Activated CD4-positive, alpha-beta T cell treated with anti-CD3 and anti-CD28 coated beads for 36 hours (primary cell): ENCODE data around the gene PAQR9. TPM values are rescaled to one million over a fixed set of nuclear protein-coding genes. Genes with fewer than 3 reads are reported as not detected.

Experiments
- ATAC-seq: fragments of 200-7000 bp; cut with Tn5 transposase; one replicate; pipeline ENCODE4 v1.10.0; 2021; ENCODE audit warnings: mild to moderate bottlenecking, moderate library complexity
- CTCF ChIA-PET: fragments of 350-600 bp; sonication (Branson Sonifier 250); formaldehyde crosslinking; loops from one replicate; lab custom pipeline; 2021; ENCODE audit warnings: antibody characterized with exemption; lab: Charles Lee
- POLR2A ChIA-PET: fragments of 350-600 bp; sonication (Branson Sonifier 250); formaldehyde crosslinking; loops from one replicate; lab custom pipeline; 2021; ENCODE audit warnings: antibody characterized with exemption, inconsistent platforms; lab: Charles Lee
- DNase-seq: peaks from one replicate; pipeline ENCODE4 v3.0.0-alpha.2; 2020
- H3K27ac Mint-ChIP-seq: one replicate; pipeline ENCODE4 v1.8.0; 2021; ENCODE audit warnings: mixed read lengths
- H3K27me3 Mint-ChIP-seq: one replicate; pipeline ENCODE4 v1.8.0; 2021; ENCODE audit warnings: mixed read lengths
- H3K36me3 Mint-ChIP-seq: one replicate; pipeline ENCODE4 v1.8.0; 2021; ENCODE audit warnings: low read depth, mixed read lengths
- H3K4me1 Mint-ChIP-seq: one replicate; pipeline ENCODE4 v1.8.0; 2021; ENCODE audit warnings: mixed read lengths
- H3K4me3 Mint-ChIP-seq: one replicate; pipeline ENCODE4 v1.8.0; 2021; ENCODE audit warnings: mild to moderate bottlenecking, moderate library complexity, mixed read lengths
- H3K9me3 Mint-ChIP-seq: one replicate; pipeline ENCODE4 v1.8.0; 2021; ENCODE audit warnings: low read depth, mixed read lengths
- intact Hi-C, 2 experiments: fragments of 100-400 bp; cut with DNase I in 1 of 2; cut with micrococcal nuclease in 1 of 2; formaldehyde crosslinking; loops; one replicate each; pipeline versions ENCODE4 v1.14.2 to v1.15.1; 2022 to 2024; cut with DNase I, micrococcal nuclease
- total RNA-seq, 2 experiments: library from RNA; stranded (reverse); gene quantifications; one replicate each; pipeline ENCODE4 v1.2.3, GENCODE V29; 2021

The PAQR9 gene
- total RNA-seq, 2 experiments from 2014 or later = not detected

DNA sequence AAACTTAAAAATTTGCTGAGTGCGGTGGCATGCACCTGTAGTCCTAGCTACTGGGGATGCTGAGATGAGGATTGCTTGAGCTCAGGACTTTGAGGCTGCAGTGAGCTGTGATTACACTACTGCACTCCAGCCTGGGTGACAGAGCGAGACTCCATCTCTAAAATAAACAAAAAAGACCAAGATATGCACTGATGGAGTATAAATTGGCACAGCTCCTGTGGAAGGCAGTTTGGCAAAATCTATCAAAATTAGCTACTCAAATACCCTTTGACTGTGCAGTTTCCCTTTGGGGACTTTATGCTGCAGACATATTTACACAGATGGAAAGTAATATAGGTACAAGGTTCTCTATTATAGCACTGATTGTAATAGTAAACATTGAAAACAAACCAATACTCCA is 19.8 kb upstream of the PAQR9 start:
- Mint-ChIP-seq H3K36me3 (no peaks in the 10 kb centered on the region), H3K4me1 (no peaks in the 10 kb centered on the region), H3K27ac (no peak overlapping the region), H3K4me3 (no peak overlapping the region), H3K9me3 (no peaks in the 10 kb centered on the region), H3K27me3 (peaks cover 19% of the 10 kb centered on the region)
- POLR2A ChIA-PET = no interaction called here
- CTCF ChIA-PET = interaction anchor here (0.6 to 1.4 kb wide), 4 partner anchors 9 to 154 kb away, joined by 3 to 5 read pairs (median 4); no protein-coding TSS in a partner anchor
- ATAC-seq (no peak), DNase-seq (no peak)
- intact Hi-C loops = no loop called here

DNA sequence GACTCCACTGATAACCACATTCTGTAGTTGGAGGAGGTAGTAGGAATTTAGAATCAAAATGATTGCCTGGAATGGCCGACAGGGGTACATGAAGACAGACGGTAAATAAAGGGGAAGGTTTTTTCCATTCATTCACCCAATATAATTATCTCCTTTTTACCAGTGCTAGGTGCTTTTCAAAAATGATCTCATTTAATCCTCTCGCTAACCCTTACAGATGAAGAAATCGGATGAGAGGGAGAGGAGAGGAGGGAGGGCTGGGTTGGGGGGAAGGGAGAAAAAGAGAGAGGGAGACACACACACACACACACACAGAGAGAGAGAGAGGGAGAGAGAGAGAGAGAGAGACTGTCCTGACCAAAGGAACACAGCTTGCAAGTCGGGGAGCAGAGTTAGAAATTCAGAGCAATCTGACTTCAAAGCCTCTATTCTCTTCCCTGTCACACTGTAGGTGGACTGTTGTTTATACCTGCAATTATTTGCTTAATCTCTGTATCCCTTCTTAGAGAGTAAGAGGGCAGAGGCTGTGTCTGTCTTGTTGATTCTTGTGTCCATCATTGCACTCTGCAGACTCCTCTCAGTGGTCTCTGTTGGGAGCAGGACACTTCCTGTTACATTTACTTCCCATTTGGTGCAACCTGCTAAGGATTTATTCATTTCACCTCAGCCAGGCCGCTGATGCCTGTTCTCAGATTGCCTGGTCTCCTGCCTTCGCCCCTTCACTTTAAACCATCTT is 18.7 kb upstream of the PAQR9 start:
- Mint-ChIP-seq H3K27me3 (peaks cover 16% of the 10 kb centered on the region), H3K4me1 (no peaks in the 10 kb centered on the region), H3K4me3 (no peak overlapping the region), H3K27ac (no peak overlapping the region), H3K36me3 (no peaks in the 10 kb centered on the region), H3K9me3 (no peaks in the 10 kb centered on the region)
- no peak for DNase-seq
- no peak for ATAC-seq
- ChIA-PET CTCF (interaction anchor here (0.8 to 2.4 kb wide), 2 partner anchors 15 to 152 kb away, joined by 5 to 14 read pairs; no protein-coding TSS in a partner anchor), POLR2A (no interaction called here)
- intact Hi-C loops = no loop called here

DNA sequence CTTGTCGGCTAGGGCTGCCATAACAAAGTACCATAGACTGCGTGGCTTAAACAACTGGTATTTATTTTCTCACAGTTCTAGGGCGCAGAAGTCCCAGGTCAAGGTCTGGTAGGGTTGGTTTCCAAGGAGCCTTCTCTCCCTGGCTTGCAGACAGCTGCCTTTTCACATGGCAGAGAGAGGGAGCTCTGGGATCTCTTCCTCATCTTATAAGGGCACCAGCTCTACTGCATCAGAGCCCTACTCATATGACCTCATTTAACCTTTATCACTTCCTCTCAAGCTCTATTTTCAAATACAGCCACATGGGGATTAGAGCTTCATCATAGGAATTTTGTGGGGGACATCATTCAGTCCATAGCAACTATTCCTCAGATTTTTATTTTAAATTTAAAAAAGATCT is 17.6 kb upstream of the PAQR9 start:
- Mint-ChIP-seq H3K4me1 (no peaks in the 10 kb centered on the region), H3K27ac (no peak overlapping the region), H3K36me3 (no peaks in the 10 kb centered on the region), H3K9me3 (no peaks in the 10 kb centered on the region), H3K4me3 (no peak overlapping the region), H3K27me3 (peaks cover 16% of the 10 kb centered on the region)
- DNase-seq (no peak), ATAC-seq (no peak)
- ChIA-PET POLR2A (no interaction called here), CTCF (interaction anchor here (0.8 to 2.4 kb wide), 3 partner anchors 16 to 394 kb away, joined by 3 to 14 read pairs (median 5); no protein-coding TSS in a partner anchor)
- intact Hi-C loops = no loop called here

DNA sequence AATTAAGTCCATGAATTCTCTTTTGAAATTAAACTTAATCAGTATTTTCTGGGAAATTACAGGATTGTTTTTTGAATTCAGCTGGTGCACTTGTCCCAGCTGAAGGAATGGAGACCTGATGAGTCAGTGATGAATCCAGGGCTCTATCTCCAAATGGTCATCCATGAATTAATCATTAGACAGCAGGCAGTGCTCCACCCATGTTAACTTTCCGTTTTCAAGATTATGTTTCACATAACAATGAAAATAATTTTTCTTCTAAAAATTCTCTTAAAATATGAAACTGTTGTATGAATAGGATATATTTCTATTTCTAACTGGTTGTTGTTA is 13.9 kb upstream of the PAQR9 start:
- ATAC-seq (no peak), DNase-seq (no peak)
- ChIA-PET POLR2A (no interaction called here), CTCF (interaction anchor here (0.9 to 1.3 kb wide), 2 partner anchors 10 to 11 kb away, joined by 3 to 4 read pairs; no protein-coding TSS in a partner anchor)
- Mint-ChIP-seq H3K27me3 (peaks cover 9% of the 10 kb centered on the region), H3K4me1 (no peaks in the 10 kb centered on the region), H3K9me3 (no peaks in the 10 kb centered on the region), H3K4me3 (no peak overlapping the region), H3K36me3 (no peaks in the 10 kb centered on the region), H3K27ac (no peak overlapping the region)
- intact Hi-C loops = no loop called here

DNA sequence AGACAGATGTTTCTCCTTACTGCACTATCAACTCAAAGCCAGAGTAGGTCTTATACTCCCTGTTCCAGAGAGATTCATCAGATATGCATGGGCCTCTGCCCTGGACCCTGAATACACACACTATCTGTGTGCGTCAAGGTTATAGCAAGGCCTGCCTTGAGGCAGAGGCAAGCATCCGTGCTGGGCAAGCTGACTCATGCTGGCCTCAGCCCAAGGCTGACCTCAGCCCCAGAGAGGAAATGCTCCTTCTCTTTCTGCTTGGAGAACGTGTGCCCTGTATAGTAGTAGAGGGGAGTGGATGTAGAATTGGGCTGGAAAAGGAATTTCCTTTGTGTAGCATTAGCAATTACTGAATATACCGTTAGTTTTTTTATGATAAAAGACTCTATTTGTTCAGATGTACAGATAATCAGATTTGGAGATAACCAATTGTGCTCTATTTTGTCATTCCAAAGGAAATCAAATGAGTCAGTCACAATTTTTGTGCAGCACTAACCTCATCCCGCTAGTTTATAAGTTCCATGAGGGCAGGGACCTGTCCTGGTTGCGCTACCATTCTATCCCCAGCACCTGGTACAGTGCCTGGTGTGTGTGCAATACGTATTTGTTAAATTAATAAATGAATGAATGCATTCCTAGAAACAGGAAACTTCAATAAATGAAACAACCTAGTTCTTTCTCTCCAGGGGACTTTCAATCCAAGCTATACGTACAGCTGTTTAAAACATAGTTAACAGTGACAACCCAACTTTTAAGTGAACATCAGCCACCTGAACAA is 13.3 kb upstream of the PAQR9 start:
- Mint-ChIP-seq H3K27ac (no peak overlapping the region), H3K9me3 (no peaks in the 10 kb centered on the region), H3K4me3 (no peak overlapping the region), H3K36me3 (no peaks in the 10 kb centered on the region), H3K27me3 (peaks cover 10% of the 10 kb centered on the region), H3K4me1 (no peaks in the 10 kb centered on the region)
- DNase-seq (no peak), ATAC-seq (no peak)
- ChIA-PET CTCF (interaction anchor here (0.9 to 1.3 kb wide), 2 partner anchors 10 to 11 kb away, joined by 3 to 4 read pairs; no protein-coding TSS in a partner anchor), POLR2A (no interaction called here)
- intact Hi-C loops = no loop called here

DNA sequence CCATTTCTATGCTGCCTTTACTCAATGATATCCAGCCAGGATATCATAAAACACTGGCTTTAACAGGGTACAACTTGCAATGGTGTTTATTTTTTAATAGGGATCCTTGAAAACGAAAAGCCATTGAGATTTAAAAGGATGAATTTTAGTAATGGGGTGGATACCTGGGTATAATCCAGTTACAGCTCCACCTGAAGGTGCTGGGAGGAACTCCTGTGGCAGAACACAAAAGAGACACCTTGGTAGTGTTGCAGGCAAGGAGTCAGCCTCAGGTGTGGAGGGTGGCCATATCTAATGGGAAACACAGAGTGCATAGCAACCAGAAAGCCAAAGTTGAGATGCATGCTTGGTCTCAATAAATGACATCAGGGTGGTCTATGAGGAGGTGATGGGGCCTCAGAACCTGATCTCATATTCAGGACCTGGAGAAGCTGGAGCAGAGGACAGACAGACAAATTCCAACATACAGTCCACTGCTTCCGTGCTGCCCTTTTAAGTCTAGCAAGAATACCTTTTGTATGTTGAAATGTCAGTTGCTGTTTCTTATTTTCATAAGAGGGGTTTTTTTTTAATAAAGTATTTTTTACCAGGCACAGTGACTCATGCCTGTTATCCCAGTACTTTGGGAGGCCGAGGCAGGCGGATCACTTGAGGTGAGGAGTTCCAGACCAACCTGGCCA is 12.0 kb upstream of the PAQR9 start:
- intact Hi-C loops = no loop called here
- H3K36me3 Mint-ChIP-seq = no peaks in the 10 kb centered on the region
- CTCF ChIA-PET = interaction anchor here (0.5 to 1.0 kb wide), 3 partner anchors 19 to 119 kb away, joined by 3 read pairs; no protein-coding TSS in a partner anchor
- no peak overlapping the region for H3K4me3 Mint-ChIP-seq
- ATAC-seq (no peak), DNase-seq (no peak)
- peaks cover 14% of the 10 kb centered on the region for H3K27me3 Mint-ChIP-seq
- POLR2A ChIA-PET = no interaction called here
- H3K4me1 Mint-ChIP-seq = no peaks in the 10 kb centered on the region
- H3K27ac Mint-ChIP-seq = no peak overlapping the region
- no peaks in the 10 kb centered on the region for H3K9me3 Mint-ChIP-seq

DNA sequence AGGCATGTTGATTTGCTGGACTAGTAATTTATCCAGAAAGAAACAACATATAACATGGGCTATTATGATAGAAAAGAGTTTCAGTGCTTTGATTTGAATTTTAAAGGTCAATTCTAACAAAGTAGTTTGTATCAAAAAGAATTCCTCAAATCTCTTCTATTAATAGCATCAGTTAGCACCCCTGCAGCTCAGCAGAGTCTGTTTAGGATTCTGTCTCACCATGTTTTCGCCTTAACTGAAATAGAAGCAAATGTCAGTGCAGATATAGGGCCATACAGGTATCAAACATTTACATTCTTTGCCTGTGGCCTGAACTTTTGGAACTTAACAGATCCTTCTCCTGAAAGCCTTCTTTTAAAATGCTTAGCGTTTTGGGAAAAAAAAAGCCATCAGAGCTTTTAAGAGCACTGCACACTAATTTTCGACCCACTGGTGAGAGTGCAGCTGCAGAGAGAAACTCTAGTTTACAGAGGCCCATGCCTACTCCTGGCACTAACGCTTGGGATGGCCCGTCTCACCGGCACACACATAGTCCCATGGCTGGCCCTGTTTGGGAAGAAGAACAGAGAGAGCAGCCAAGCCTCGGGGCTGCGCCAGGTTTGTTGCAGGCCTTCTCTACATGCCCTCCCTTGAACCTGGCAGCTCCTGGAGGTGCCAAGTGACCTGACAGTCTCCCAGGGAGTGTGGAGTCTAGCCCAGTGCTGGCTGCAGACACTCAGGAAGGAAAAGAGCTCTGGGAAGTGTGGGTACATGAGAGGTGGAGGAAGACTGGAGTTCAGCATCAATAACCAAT is 9.9 kb upstream of the PAQR9 start:
- H3K4me3 Mint-ChIP-seq = no peak overlapping the region
- peaks cover 9% of the 10 kb centered on the region for H3K27me3 Mint-ChIP-seq
- H3K4me1 Mint-ChIP-seq = no peaks in the 10 kb centered on the region
- DNase-seq = no peak
- no peak overlapping the region for H3K27ac Mint-ChIP-seq
- ChIA-PET CTCF (interaction anchor here (0.8 to 1.4 kb wide), 4 partner anchors 8 to 145 kb away, joined by 3 to 5 read pairs (median 3); no protein-coding TSS in a partner anchor), POLR2A (no interaction called here)
- intact Hi-C loops = no loop called here
- no peak for ATAC-seq
- H3K36me3 Mint-ChIP-seq = no peaks in the 10 kb centered on the region
- no peaks in the 10 kb centered on the region for H3K9me3 Mint-ChIP-seq

DNA sequence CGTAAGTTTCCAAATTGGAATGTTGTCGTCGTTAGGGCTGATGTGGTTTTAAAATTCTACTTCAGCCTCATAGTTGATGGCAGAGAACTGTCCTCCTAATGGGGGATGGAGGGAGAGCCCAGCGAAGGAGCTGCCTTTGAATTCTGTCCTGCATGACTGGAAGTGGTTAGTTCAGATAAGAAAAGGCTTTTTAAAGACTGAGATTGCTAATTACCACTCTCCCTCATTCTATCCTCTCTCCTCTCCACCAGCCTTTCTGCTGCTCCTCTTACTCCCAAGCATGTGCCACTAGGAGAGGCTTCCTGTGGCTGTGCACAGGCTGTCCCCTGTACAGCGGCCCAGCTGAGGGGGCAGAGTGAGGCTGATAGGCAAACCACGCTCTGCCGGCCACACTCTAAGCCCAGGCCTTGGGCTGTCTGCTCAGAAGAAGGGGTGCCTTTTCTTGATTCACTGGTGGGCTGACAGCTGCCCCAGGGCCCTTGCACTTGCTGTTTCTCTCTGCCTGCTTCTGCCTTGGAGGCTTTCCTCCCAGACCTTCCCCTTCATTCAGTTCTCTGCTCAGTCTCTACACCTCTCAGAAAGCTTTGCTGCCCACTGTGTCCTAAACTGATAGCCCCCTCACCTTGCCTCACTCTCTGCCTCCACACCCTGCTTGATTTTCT is 8.7 kb upstream of the PAQR9 start:
- ChIA-PET POLR2A (no interaction called here), CTCF (interaction anchor here (1.0 kb wide), 1 partner anchor 22 kb away, joined by 3 read pairs; no protein-coding TSS in a partner anchor)
- H3K9me3 Mint-ChIP-seq = no peaks in the 10 kb centered on the region
- H3K27ac Mint-ChIP-seq = no peak overlapping the region
- DNase-seq = no peak
- intact Hi-C loops = no loop called here
- peaks cover 9% of the 10 kb centered on the region for H3K27me3 Mint-ChIP-seq
- no peak overlapping the region for H3K4me3 Mint-ChIP-seq
- ATAC-seq = no peak
- H3K36me3 Mint-ChIP-seq = no peaks in the 10 kb centered on the region
- no peaks in the 10 kb centered on the region for H3K4me1 Mint-ChIP-seq

DNA sequence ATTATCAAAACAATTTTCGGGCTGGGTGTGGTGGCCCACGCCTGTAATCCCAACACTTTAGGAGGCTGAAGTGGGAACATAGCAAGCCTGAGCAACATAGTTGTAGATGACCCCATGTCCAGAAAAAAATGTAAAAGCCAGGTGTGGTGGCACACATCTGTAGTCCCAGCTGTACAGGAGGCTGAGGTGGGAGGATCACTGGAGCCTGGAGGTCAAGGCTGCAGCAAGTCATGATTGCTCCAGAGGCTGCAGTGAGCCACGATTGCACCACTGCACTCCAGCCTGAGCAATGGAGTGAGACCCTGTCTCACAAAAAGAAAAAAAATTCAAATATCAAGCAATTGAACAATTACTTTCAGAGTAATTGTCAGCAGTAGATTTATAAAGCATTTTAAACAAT is 8.0 kb upstream of the PAQR9 start:
- H3K4me3 Mint-ChIP-seq = no peak overlapping the region
- H3K27ac Mint-ChIP-seq = no peak overlapping the region
- no peaks in the 10 kb centered on the region for H3K36me3 Mint-ChIP-seq
- no peaks in the 10 kb centered on the region for H3K4me1 Mint-ChIP-seq
- ChIA-PET CTCF (no interaction called here), POLR2A (no interaction called here)
- intact Hi-C loops = no loop called here
- peaks cover 10% of the 10 kb centered on the region for H3K27me3 Mint-ChIP-seq
- DNase-seq = no peak
- H3K9me3 Mint-ChIP-seq = no peaks in the 10 kb centered on the region
- no peak for ATAC-seq

DNA sequence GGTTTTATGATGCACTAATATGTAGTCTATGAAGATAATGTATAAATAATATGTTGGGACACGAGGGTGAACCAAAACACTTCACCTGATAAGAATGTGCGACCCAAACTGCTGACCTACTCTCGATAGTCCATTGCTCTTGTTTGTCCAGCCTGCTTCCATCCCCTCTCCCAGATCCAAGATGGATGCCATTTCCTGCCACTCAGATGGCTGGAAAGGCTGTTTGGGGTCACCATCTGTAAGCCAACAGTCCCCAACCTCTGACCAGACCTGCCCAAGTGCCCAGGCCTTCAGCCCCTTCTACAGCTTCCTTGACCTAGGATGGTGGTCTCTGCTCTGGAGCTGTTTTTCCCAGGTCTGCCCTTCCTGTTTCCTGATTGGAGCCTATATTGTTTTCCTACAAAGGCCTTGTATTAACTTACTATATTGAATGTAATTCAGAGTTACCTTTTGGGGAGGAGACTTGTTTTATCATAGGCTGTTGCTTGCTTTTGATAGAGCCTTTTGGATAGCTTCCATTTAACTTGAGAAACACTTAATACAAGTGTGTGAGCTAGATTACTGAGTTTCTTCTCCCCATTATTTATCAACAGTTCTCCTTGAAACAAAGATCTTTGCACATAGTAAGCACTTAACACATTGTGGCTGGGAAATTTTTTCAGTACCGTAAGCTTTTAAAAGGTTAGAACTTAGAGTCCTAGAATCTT is 5.0 kb upstream of the PAQR9 start:
- intact Hi-C loops = no loop called here
- Mint-ChIP-seq H3K9me3 (no peaks in the 10 kb centered on the region), H3K36me3 (no peaks in the 10 kb centered on the region), H3K4me3 (no peak overlapping the region), H3K27me3 (peaks cover 23% of the 10 kb centered on the region), H3K4me1 (peaks cover 4% of the 10 kb centered on the region), H3K27ac (no peak overlapping the region)
- ChIA-PET CTCF (interaction anchor here (1.1 kb wide), 1 partner anchor 16 kb away, joined by 4 read pairs; no protein-coding TSS in a partner anchor), POLR2A (no interaction called here)
- no peak for ATAC-seq
- no peak for DNase-seq
